ENCODE data around the gene CA4.
"Not testable (repeated sequence)": the region's sequence is repeated elsewhere in the genome, so short reads cannot be mapped to it uniquely, and the experiment has no call there.

The CA4 gene

DNA sequence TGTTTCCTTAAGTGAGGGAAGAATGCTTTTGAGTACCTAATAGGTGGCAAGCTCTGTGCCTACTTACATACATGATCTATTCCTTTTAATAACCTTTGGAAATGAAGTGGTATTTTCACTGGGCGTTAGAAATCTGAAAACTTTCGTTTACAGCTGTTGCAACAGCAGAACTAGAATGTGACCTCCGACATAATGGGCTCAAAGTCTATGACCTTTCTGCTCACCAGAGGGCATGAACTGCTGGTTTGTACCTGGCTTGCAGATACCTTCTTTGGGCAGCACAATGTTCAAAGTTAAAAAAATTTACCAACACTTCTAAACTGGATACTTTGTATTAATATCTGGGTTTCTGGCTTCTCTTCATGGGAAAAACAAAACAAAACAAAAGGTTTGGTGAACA is 24.3 kb downstream of the CA4 start:
- DNase-seq (ENCODE audit: low read depth, low spot score) = no peak

DNA sequence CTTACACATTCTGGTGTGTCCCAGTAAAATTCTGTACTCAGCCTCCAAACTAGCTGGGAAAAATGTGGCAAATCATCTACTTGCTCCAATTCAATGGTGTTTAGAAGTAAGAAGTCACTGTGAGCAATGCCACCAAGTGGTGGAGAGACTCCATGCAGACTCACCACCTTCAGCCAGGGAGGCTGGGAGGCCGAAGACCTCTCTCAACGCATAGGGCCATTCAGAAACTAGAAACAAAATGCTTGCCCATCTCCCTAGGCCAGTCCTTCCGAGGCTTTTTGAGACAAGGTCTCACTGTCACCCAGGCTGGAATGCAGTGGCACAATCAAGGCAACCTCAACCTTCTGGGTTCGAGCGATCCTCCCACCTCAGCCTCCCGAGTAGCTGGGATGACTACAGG is 25.0 kb downstream of the CA4 start:
- not testable (repeated sequence) for DNase-seq (ENCODE audit: low read depth, low spot score)

DNA sequence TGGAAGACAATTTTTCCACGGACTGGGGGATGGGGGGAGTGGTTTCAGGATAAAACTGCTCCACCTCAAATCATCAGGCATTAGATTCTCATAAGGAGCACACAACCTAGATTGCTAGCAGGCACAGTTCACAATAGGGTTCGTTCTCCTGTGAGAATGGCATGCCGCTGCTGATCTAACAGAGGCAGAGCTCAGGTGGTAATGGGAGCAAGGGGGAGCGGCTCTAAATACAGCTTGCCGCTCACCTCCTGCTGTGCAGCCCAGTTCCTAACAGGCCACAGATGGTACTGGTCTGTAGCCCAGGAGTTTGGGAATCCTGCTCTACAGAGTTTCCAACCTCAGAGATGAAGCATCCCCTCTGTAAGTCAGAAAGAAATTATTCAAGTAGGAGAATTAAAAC is 27.0 kb downstream of the CA4 start:
- DNase-seq (ENCODE audit: low read depth, low spot score) = not testable (repeated sequence)

DNA sequence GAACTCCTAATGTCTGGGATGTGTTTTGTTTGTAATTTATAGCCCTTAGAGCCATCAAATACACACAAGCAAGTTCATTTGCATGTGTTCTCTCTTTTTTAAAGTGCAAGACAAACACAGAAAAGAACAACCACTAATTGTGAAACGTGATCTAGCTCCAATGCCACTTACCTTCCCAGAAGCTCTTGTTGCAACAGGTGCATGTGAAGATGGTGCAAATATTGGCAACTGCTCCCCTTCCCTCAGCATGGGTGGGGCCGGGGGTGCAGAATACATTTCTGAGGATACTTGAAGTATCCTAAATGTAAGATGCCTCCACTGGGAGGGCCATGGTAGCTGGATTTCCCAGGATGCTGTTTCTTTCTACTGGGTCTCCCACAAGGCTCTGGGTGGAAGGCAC is 28.4 kb downstream of the CA4 start:
- not testable (repeated sequence) for DNase-seq (ENCODE audit: low read depth, low spot score)

DNA sequence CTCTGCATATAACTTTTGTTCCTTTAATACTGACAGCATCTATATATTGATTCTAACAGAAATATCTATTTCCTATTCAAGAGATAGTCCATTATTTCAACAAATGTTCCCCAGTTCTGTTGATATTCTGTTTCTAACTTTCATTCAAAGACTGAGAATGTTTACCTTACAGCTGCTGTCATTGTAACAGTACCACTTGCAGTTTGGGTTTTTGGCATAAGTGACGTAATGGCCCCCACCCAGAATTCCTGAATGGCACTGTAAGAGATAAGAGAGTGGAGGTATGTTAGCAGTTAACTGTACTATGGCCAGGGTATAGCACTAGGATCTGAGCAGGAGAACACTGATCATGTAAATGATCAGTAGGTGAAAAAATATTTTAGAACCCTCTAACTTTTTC is 30.6 kb downstream of the CA4 start:
- DNase-seq (ENCODE audit: low read depth, low spot score) = not testable (repeated sequence)

DNA sequence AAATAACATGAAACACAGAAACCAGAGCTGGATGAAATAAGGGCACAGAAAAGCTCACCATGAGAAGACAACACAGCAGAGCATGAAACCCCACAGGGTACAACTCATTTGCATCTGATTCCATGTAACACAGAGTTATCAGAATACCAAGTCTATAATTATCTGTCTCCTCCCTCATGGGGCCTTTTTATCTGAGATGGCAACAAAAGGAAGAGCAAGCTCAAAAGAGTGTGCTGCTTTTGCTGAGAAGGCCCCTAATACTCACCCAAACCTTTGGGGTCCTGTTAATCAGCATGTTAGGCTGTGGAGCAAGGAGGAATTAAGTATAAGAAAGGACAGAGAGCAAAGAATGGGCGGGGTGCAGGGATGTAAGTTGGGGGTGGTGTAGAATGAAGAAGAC is 36.6 kb downstream of the CA4 start:
- DNase-seq (ENCODE audit: low read depth, low spot score) = not testable (repeated sequence)

DNA sequence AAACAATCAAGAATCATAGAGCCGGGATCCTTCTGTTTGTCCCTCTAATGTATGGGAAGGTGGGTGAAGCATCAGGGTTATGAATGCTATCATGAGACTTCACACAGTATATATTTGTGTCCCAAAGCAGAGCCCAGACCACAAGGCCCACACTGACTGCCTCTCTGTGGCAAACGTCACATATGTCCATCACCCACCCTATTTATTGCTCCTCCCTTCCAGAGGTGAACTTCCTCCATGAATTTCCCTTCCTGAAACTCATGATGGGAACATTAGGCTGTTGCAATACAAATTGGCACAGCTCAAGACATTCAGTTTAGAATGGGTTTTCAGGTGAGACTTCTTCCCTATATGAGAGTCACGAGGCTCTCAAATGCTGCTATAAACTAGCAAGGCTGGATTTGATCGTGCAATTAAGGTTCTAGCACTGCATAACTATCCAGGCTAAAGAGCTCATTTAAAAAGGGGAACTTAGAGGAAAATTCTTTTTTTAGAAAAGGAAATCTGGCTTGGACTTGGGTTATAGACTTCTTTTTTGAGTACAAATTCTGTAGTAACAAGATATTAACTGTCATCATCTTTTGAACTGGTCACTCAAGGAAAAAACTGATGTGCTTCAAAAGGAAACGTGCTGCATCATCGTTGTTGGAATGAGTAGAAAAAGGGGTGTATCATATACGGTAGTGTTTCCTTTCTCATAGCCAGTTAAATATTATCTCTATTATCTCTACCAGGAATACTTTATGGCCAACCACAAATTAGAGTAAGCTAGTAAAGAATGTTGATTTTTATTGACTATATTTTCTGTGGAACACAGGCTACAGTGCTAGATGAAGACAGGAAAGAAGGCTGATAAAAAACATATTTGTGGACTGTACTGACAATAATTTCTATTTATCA is 37.3 kb downstream of the CA4 start:
- not testable (repeated sequence) for DNase-seq (ENCODE audit: low read depth, low spot score)

DNA sequence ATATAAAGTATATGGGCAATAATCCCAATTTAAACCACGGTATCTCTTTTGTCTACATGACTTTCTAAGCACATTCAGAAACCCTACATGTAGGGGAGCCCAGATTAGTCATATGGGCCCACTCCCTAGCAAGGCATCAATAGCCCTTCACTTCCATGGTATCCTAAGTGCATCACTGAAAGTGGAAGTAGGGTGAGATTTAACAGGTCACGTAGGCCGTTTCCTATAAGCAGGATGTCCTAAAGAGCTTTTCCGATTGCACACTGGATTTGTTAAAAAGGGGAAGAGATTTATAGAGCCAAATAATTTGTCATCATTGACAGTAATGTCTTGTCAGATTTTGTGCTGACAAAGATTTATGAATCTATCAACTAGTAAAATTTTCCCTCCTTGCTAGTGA is 39.0 kb downstream of the CA4 start:
- no peak for DNase-seq (ENCODE audit: low read depth, low spot score)

DNA sequence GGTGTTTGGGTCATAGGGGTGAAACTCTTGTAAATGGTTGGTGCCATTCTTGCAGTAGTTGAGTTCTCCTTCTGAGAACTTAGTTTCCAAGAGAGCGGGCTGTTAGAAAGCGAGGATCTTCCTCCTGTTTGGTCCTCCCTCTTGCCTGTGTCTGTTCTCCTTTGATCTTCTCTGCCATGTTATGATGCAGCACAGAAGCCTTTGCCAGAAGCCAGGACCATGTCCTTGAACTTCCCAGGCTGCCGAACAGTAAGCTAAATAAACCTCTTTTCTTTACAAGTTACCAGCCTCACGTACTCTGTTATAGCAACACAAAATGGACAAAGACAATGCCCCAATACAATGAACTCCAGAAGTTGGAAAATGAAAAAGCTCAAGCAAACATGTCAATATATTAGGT is 40.3 kb downstream of the CA4 start:
- DNase-seq (ENCODE audit: low read depth, low spot score) = not testable (repeated sequence)

DNA sequence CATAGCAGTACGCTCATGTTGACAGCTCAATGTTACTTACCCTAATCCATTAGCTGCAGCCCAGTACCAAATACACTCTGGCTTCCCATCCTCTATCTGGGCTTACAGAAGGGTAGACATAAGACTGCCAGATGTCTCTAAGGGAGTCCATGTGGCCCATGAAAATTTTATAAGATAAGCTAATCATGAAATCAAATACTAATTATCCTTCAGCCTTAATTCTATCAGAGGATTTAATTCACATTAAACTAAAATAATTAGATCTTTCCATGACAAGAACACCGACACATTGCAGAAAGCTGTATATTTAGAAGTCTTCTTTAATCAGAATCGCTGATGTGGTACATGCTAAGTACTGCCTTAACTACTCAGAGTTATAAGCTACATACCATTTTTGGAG is 43.3 kb downstream of the CA4 start:
- not testable (repeated sequence) for DNase-seq (ENCODE audit: low read depth, low spot score)

DNA sequence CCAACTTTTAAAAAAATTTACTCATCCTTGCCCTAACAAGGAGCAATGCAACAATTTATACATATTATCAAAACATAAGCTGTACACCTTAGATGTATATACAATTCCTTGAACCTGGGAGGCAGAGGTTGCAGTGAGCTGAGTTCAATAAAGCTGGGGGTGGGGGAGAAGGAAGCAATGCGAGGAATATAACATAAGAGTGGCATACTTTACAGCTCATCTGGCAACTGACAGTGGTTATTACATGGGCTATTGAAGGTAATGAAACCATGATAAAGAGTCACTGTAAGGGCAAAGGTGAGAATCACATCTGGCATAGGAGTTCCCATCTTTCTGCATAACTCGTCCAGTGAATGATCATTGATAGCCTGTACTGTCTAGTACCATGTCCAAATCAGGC is 43.7 kb downstream of the CA4 start:
- DNase-seq (ENCODE audit: low read depth, low spot score) = no peak

DNA sequence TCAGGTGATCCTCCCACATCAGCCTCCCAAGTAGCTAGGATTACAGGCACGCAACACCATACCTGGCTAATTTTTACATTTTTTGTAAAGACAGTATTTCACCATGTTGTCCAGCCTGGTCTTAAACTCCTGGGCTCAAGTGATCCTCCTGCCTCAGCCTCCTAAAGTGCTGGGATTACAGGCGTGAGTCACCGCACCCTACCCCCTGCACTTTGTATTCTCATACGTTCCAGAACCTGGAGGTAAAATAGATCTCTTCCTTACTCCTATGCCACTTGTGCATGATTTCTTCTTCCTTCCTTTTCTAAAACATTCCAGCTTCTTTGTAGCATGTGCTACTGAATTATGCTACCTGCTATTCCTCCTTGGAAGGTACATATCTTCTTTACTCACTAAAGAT is 44.4 kb downstream of the CA4 start:
- DNase-seq (ENCODE audit: low read depth, low spot score) = not testable (repeated sequence)

DNA sequence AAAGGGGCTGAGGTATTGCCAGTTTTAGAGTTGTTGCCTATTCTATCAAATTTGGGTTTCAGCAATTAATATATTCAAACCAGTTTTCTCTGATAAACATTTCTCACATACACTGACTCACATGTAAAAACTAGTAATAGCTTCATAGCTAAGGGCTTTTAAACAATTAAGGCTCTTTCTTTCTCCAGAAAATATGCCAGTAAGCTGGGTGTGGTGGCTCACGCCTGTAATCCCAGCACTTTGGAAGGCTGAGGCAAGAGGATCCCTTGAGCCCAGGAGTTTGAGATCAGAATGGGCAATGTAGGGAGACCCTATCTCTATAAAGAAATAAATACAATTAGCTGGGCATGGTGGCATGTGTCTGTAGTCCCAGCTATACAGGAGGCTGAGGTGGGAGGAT is 48.9 kb downstream of the CA4 start:
- not testable (repeated sequence) for DNase-seq (ENCODE audit: low read depth, low spot score)

DNA sequence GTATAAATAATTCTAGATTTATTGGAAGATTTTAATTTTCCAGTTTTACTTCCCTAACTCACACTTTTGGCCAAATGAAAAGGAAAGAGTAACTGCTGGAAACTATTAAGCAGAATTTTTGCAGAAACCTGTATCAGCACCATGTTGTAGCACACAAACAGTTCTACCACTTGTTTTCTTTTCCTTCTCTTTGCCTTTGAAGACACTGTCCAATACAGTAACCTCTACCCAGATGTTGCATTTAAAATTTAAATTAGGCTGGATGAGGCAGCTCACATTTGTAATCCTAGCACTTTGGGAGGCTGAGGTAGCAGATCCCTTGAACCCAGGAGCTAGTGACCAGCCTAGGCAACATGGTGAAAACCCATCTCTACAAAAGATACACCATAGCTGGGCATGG is 56.0 kb downstream of the CA4 start:
- not testable (repeated sequence) for DNase-seq (ENCODE audit: low read depth, low spot score)

DNA sequence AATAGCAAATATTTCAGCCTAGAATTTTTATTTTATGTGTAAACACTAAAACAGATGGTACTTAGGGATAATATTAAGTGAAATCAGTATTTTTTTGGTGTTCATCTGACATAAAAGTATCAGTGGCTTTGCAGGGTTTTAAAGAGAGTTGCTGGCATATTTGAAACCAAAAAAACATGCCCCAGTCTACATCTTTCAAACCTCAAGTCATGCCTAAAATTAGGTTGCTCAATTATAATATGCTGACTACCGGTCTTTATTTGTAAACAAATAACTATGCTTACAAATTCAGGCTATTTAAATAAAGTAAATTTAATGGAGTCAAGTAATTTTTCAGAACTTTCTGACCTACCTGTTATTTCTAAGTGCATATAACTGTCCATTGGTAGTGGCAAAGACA is 58.5 kb downstream of the CA4 start:
- not testable (repeated sequence) for DNase-seq (ENCODE audit: low read depth, low spot score)

Data from activated naive CD8-positive, alpha-beta T cell treated with anti-CD3 and anti-CD28 coated beads, Interleukin-2, amount 50 U/mL, for 16 hours (primary cell).